Choroid plexus epithelial cell (primary cell): ENCODE measurements around the gene AP4S1.
"Not testable (repeated sequence)": the region's sequence is repeated elsewhere in the genome, so short reads cannot be mapped to it uniquely, and the experiment has no call there.

Source experiments
- DNase-seq: peaks from one replicate; pipeline ENCODE4 v3.0.0-alpha.2; 2010; ENCODE audit warnings: low read depth
- H3K4me3 ChIP-seq: 2 replicates; pipeline ENCODE4 v1.5.1; 2011; ENCODE audit warnings: low read depth, mild to moderate bottlenecking, control low read depth, low read length, moderate library complexity
- CTCF ChIP-seq: conservative IDR thresholded peaks from 2 replicates; pipeline ENCODE4 v1.5.1; 2011; ENCODE audit warnings: low read depth, mild to moderate bottlenecking, control low read depth, inconsistent platforms, low read length, moderate library complexity

AP4S1 gene

GRCh38 chr14:31043379-31043778 is 17.9 kb downstream of the AP4S1 start:
- no peak overlapping the region for H3K4me3 ChIP-seq
- no peak for TF ChIP-seq CTCF
- no peak for DNase-seq

- no peak for DNase-seq
- H3K4me3 ChIP-seq, result no peak overlapping the region
- TF ChIP-seq CTCF, result no peak
These were observed 20.1 kb downstream of the AP4S1 start for GRCh38 chr14:31045501-31046080.

- H3K4me3 ChIP-seq, result no peak overlapping the region
- no peak for DNase-seq
- TF ChIP-seq CTCF, result no peak
These were observed 22.1 kb downstream of the AP4S1 start for GRCh38 chr14:31047503-31047902.

- no peak for DNase-seq
These were observed 25.6 kb downstream of the AP4S1 start for GRCh38 chr14:31051023-31051422.

GRCh38 chr14:31051511-31051910 is 26.1 kb downstream of the AP4S1 start:
- no peak overlapping the region for H3K4me3 ChIP-seq
- no peak for TF ChIP-seq CTCF
- DNase-seq, result no peak

More at GRCh38 chr14:31051023-31051422, 25.6 kb downstream of the AP4S1 start:
- H3K4me3 ChIP-seq, result no peak overlapping the region
- no peak for TF ChIP-seq CTCF

- not testable (repeated sequence) for H3K4me3 ChIP-seq, DNase-seq
These were observed 27.6 kb downstream of the AP4S1 start for GRCh38 chr14:31052905-31053586.

DNA sequence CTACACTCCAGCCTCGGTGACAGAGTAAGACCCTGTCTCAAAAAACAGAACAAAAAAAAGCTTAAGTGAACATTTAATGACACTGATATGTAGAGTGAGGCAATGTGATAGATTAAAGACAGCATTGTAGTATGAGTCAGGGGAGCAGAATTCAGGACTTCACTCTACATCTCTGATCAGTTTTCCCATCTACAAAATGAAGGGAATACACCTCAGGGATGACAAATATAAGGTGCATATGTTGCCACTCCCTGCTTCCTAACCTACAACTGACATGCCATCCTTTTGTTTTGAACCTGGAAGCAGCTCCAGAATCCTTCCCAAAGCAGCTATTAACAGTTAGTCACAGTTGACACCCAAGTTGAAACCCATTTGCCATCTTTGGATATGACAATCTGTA is 31.6 kb downstream of the AP4S1 start:
- TF ChIP-seq CTCF, result no peak
- no peak overlapping the region for H3K4me3 ChIP-seq
- no peak for DNase-seq
